Mucosa of descending colon (tissue), 3 donors: ENCODE data around the gene MEIS2. TPM values are rescaled to one million over a fixed set of nuclear protein-coding genes. Genes with fewer than 3 reads are reported as not detected.

Source experiments
- ATAC-seq: fragments of 200-7000 bp; cut with Tn5 transposase; one replicate; pipeline ENCODE4 v1.9.1; 2020; ENCODE audit warnings: mild to moderate bottlenecking, moderate library complexity
- DNase-seq, 3 donors: peaks; one replicate each; pipeline ENCODE4 v3.0.0-alpha.2; 2020
- H3K36me3 ChIP-seq: fragments of 200-600 bp; one replicate; pipeline ENCODE4 v1.8.0; 2021; ENCODE audit warnings: low read depth, mild to moderate bottlenecking
- H3K4me1 ChIP-seq: fragments of 200-600 bp; one replicate; pipeline ENCODE4 v1.8.0; 2021; ENCODE audit warnings: low read depth, mild to moderate bottlenecking
- H3K4me3 ChIP-seq: fragments of 200-600 bp; one replicate; pipeline ENCODE4 v1.8.0; 2021; ENCODE audit warnings: mild to moderate bottlenecking
- H3K9me3 ChIP-seq: fragments of 200-600 bp; one replicate; pipeline ENCODE4 v1.8.0; 2021; ENCODE audit warnings: mild to moderate bottlenecking
- CTCF ChIP-seq: fragments of 200-600 bp; IDR thresholded peaks from one replicate; pipeline ENCODE4 v1.8.0; 2022; ENCODE audit warnings: antibody characterized with exemption, mild to moderate bottlenecking
- intact Hi-C, 2 donors: fragments of 100-400 bp; cut with DNase I in 1 of 2; cut with micrococcal nuclease in 1 of 2; formaldehyde crosslinking; loops; one replicate each; pipeline versions ENCODE4 v1.11.0 to v1.11.1; 2022; cut with DNase I, micrococcal nuclease
- total RNA-seq, 3 donors: library from RNA; stranded (reverse); fragmentation: NEBNext Ultra II Directional in 2 of 3; extraction: Animal tissue kit (Norgen Biotek cat#: 25700) in 2 of 3; gene quantifications; one replicate each; pipeline versions ENCODE4 v1.2.1 to v1.2.4, GENCODE V29; 2021 to 2023
- donor health status: DM: no; HTN: no; CAD: no; lungs with moderate emphysema.
- donor health status: DM: no; HTN: no; CAD: no.
- donor health status: DM: no; HTN: yes; CAD: no.

Gene MEIS2
- total RNA-seq, 3 donors from 2014 or later: 3.8 to 93.3 (median 8.9) TPM

- no peak overlapping the region for H3K4me3 ChIP-seq
- no peak for ATAC-seq
These were observed 6.6 kb downstream of the MEIS2 start for GRCh38 chr15:37093480-37094332.

GRCh38 chr15:37090543-37091175 is 9.7 kb downstream of the MEIS2 start:
- Histone ChIP-seq H3K4me1 (no peaks in the 10 kb centered on the region), H3K36me3 (no peaks in the 10 kb centered on the region), H3K4me3 (no peak overlapping the region), H3K9me3 (no peaks in the 10 kb centered on the region)
- intact Hi-C loops: loop anchor here in 1 of 2 donors (5.0 kb wide), 1 partner anchor 193 kb away; no protein-coding TSS in a partner anchor
- ATAC-seq (no peak), DNase-seq (no peak)
- no peak for TF ChIP-seq CTCF

More at GRCh38 chr15:37093480-37094332, 6.6 kb downstream of the MEIS2 start:
- H3K4me1 ChIP-seq: peaks cover 4% of the 10 kb centered on the region
- intact Hi-C loops: loop anchor here in 1 of 2 donors (5.0 kb wide), 1 partner anchor 196 kb away; no protein-coding TSS in a partner anchor
- DNase-seq: no peak
- no peaks in the 10 kb centered on the region for H3K9me3 ChIP-seq
- TF ChIP-seq CTCF: no peak
- no peaks in the 10 kb centered on the region for H3K36me3 ChIP-seq

GRCh38 chr15:37088436-37088835 is 11.9 kb downstream of the MEIS2 start:
- Histone ChIP-seq H3K4me3 (no peak overlapping the region), H3K36me3 (no peaks in the 10 kb centered on the region), H3K4me1 (no peaks in the 10 kb centered on the region), H3K9me3 (no peaks in the 10 kb centered on the region)
- no peak for ATAC-seq
- no peak for TF ChIP-seq CTCF
- no peak for DNase-seq
- intact Hi-C loops: no loop called here

- no peaks in the 10 kb centered on the region for H3K36me3 ChIP-seq
- ATAC-seq (no peak), DNase-seq (no peak)
- TF ChIP-seq CTCF: no peak
- intact Hi-C loops: no loop called here
- H3K9me3 ChIP-seq: no peaks in the 10 kb centered on the region
- H3K4me1 ChIP-seq: no peaks in the 10 kb centered on the region
- no peak overlapping the region for H3K4me3 ChIP-seq
These were observed 13.2 kb downstream of the MEIS2 start for GRCh38 chr15:37087131-37087588.

GRCh38 chr15:37086521-37086920 is 13.8 kb downstream of the MEIS2 start:
- Histone ChIP-seq H3K36me3 (no peaks in the 10 kb centered on the region), H3K4me3 (no peak overlapping the region), H3K4me1 (no peaks in the 10 kb centered on the region), H3K9me3 (no peaks in the 10 kb centered on the region)
- no peak for ATAC-seq
- no peak for TF ChIP-seq CTCF
- DNase-seq: no peak
- intact Hi-C loops: no loop called here
